KMS-11 (cell line): ENCODE results near the gene NAIF1.
"Not testable (repeated sequence)": the region's sequence is repeated elsewhere in the genome, so short reads cannot be mapped to it uniquely, and the experiment has no call there.

Experiments used
- H2AFZ ChIP-seq: fragments of 200-600 bp; sonication (generic); 2 replicates; pipeline ENCODE4 v1.6.1; 2016; ENCODE audit warnings: antibody characterized with exemption, mixed run types, low read depth
- H3K27ac ChIP-seq: fragments of 200-600 bp; sonication (generic); 2 replicates; pipeline ENCODE4 v1.6.1; 2016; ENCODE audit warnings: mild to moderate bottlenecking, mixed run types
- H3K27me3 ChIP-seq: fragments of 200-600 bp; sonication (generic); 2 replicates; pipeline ENCODE4 v1.6.1; 2017; ENCODE audit warnings: mild to moderate bottlenecking, low read depth, mixed run types, moderate library complexity; ENCODE audit not compliant: insufficient read depth
- H3K36me3 ChIP-seq: fragments of 200-600 bp; sonication (generic); 2 replicates; pipeline ENCODE4 v1.6.1; 2017; ENCODE audit warnings: mild to moderate bottlenecking, mixed run types; ENCODE audit not compliant: insufficient read depth
- H3K4me1 ChIP-seq: fragments of 200-600 bp; sonication (generic); 2 replicates; pipeline ENCODE4 v1.6.1; 2016; ENCODE audit warnings: mild to moderate bottlenecking, low read depth, mixed run types; ENCODE audit not compliant: poor library complexity, severe bottlenecking
- H3K4me2 ChIP-seq: fragments of 200-600 bp; sonication (generic); 2 replicates; pipeline ENCODE4 v1.7.0; 2016; ENCODE audit warnings: mild to moderate bottlenecking, mixed run types
- H3K4me3 ChIP-seq: fragments of 200-600 bp; sonication (generic); IDR thresholded peaks from 2 replicates; pipeline ENCODE4 v1.6.1; 2017; ENCODE audit warnings: low read depth, low read length, mixed read lengths; ENCODE audit not compliant: insufficient read depth
- H3K79me2 ChIP-seq: fragments of 200-600 bp; sonication (generic); 2 replicates; pipeline ENCODE4 v1.6.1; 2016; ENCODE audit warnings: low read depth, mixed run types; ENCODE audit not compliant: insufficient read depth
- H3K9ac ChIP-seq: fragments of 200-600 bp; sonication (generic); 2 replicates; pipeline ENCODE4 v1.6.1; 2016; ENCODE audit warnings: mild to moderate bottlenecking, mixed run types
- H4K20me1 ChIP-seq: fragments of 200-600 bp; sonication (generic); 2 replicates; pipeline ENCODE4 v1.6.1; 2016; ENCODE audit warnings: mild to moderate bottlenecking, mixed run types; ENCODE audit not compliant: insufficient read depth
- TF ChIP-seq, protein P1 (sequence below): fragments of 200-600 bp; sonication (generic); conservative IDR thresholded peaks from 2 replicates; pipeline ENCODE4 v1.6.1; 2017; ENCODE audit warnings: low read depth, mild to moderate bottlenecking, antibody characterized with exemption, low read length, moderate library complexity, mixed read lengths

Gene NAIF1

GRCh38 chr9:128042043-128042442 is 25.1 kb downstream of the NAIF1 start:
- H3K4me2 ChIP-seq = no peak overlapping the region
- H2AFZ ChIP-seq = no peak overlapping the region
- H3K9ac ChIP-seq = no peak overlapping the region
- no peaks in the 10 kb centered on the region for H4K20me1 ChIP-seq
- H3K27ac ChIP-seq = no peak overlapping the region
- no peaks in the 10 kb centered on the region for H3K36me3 ChIP-seq
- TF ChIP-seq, protein P1, sequence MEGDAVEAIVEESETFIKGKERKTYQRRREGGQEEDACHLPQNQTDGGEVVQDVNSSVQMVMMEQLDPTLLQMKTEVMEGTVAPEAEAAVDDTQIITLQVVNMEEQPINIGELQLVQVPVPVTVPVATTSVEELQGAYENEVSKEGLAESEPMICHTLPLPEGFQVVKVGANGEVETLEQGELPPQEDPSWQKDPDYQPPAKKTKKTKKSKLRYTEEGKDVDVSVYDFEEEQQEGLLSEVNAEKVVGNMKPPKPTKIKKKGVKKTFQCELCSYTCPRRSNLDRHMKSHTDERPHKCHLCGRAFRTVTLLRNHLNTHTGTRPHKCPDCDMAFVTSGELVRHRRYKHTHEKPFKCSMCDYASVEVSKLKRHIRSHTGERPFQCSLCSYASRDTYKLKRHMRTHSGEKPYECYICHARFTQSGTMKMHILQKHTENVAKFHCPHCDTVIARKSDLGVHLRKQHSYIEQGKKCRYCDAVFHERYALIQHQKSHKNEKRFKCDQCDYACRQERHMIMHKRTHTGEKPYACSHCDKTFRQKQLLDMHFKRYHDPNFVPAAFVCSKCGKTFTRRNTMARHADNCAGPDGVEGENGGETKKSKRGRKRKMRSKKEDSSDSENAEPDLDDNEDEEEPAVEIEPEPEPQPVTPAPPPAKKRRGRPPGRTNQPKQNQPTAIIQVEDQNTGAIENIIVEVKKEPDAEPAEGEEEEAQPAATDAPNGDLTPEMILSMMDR = no peak
- H3K4me3 ChIP-seq = no peak overlapping the region
- H3K27me3 ChIP-seq = no peaks in the 10 kb centered on the region
- no peaks in the 10 kb centered on the region for H3K4me1 ChIP-seq
- no peaks in the 10 kb centered on the region for H3K79me2 ChIP-seq

DNA sequence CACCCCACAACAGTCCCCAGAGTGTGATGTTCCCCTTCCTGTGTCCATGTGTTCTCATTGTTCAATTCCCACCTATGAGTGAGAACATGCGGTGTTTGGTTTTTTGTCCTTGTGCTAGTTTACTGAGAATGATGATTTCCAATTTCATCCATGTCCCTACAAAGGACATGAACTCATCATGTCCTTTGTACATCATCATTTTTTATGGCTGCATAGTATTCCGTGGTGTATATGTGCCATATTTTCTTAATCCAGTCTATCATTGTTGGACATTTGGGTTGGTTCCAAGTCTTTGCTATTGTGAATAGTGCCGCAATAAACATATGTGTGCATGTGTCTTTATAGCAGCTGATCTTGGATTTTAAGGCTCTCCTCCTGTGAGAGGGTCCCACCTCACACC is 26.3 kb downstream of the NAIF1 start:
- H3K4me3 ChIP-seq, H3K79me2 ChIP-seq, H3K27me3 ChIP-seq, H3K9ac ChIP-seq, H3K36me3 ChIP-seq, H3K4me2 ChIP-seq, H3K27ac ChIP-seq, H2AFZ ChIP-seq, H4K20me1 ChIP-seq, H3K4me1 ChIP-seq: not testable (repeated sequence)

DNA sequence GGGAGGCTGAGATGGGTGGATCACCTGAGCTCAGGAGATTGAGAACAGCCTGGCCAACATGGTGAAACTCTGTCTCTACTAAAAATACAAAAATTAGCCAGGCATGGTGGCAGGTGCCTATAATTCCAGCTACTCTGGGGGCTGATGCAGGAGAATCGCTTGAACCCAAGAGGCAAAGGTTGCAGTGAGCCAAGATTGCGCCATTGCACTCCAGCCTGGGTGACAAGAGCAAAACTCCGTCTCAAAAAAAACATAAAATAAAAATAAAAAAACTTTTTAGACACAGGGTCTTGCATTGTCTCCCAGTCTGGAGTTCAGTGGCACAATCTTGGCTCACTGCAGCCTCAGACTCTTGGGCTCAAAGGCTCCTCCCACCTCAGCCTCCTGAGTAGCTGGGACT is 30.6 kb downstream of the NAIF1 start:
- peaks cover 26% of the 10 kb centered on the region for H3K4me1 ChIP-seq
- H2AFZ ChIP-seq, H3K27ac ChIP-seq, H3K36me3 ChIP-seq, H4K20me1 ChIP-seq, H3K4me3 ChIP-seq, H3K79me2 ChIP-seq, H3K9ac ChIP-seq, H3K27me3 ChIP-seq, H3K4me2 ChIP-seq: not testable (repeated sequence)

DNA sequence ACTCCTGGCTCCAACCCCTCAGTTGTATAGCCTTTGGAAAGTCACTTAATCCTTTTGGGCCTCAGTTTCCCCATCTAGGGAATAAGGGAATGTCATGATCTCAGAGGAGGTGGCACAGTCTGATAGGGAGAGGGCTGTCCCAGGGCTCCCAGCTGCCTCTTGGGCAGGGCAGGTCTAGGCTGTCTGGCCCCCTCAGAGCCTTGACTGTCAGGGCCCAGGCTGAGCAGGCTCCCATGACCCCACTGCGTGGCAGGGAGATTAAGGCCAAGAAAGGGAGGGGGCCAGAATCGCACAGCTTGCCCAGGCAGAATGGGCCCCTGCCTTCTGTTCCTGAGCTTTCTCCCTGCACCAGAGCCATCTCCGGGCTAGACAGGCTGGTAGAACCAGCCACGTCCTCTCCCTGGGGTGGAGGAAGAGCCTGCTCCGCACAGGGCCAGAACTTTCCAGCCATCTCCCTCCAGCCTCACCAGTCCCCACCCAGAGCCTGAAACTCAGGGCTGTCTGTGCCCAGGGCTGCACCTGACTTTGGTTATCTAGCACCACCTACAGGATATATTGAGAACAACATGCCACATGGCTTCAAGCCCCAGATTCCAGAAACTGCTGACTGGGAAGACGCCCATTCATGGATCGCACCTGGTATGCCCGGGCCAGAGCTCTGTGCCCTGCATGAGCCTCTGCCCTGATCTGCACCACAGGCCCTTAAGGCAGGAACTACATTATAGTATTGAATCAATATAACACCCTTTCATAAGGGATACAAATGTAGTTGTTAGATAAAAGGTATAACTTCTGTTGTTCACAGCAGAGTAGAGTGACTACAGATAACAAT is 32.1 kb downstream of the NAIF1 start:
- Histone ChIP-seq H3K4me2 (0 out of 2 replicates have a peak overlapping the region, but pooled peaks have one; percentile 41), H3K36me3 (no peaks in the 10 kb centered on the region), H3K4me1 (peaks cover 26% of the 10 kb centered on the region), H2AFZ (peak overlapping the region; percentile 50; the same call in 1 of the 2 replicates), H4K20me1 (no peaks in the 10 kb centered on the region), H3K79me2 (no peaks in the 10 kb centered on the region), H3K27me3 (no peaks in the 10 kb centered on the region), H3K4me3 (no peak overlapping the region), H3K9ac (no peak overlapping the region), H3K27ac (no peak overlapping the region)
- TF ChIP-seq, protein P1 = peak; percentile 88

GRCh38 chr9:128033609-128034008 is 33.5 kb downstream of the NAIF1 start:
- no peak overlapping the region for H3K27ac ChIP-seq
- no peak overlapping the region for H3K4me2 ChIP-seq
- peaks cover 26% of the 10 kb centered on the region for H3K4me1 ChIP-seq

More at GRCh38 chr9:128033609-128034008, 33.5 kb downstream of the NAIF1 start:
- TF ChIP-seq, protein P1 = no peak
- Histone ChIP-seq H3K36me3 (no peaks in the 10 kb centered on the region), H2AFZ (no peak overlapping the region), H3K27me3 (no peaks in the 10 kb centered on the region), H3K9ac (no peak overlapping the region), H4K20me1 (no peaks in the 10 kb centered on the region), H3K4me3 (no peak overlapping the region), H3K79me2 (no peaks in the 10 kb centered on the region)
